ENCODE measurements around the gene CENPC.

CENPC gene

GRCh38 chr4:67542076-67542475 is 3.2 kb downstream of the CENPC start:
- H3K9me3 ChIP-seq (ENCODE audit: insufficient read depth, low read depth, low read length): no peaks in the 10 kb centered on the region
- no peak overlapping the region for H2BK12ac ChIP-seq (ENCODE audit: low read length)
- H3K18ac ChIP-seq (ENCODE audit: low read length): no peak overlapping the region
- peaks cover 8 to 11% of the 10 kb centered on the region in 2 experiments for H3K36me3 ChIP-seq (ENCODE audit: control insufficient read depth in 1 of 2, insufficient read depth in 2 of 2, low read length in 2 of 2)
- no peaks in the 10 kb centered on the region for H3K27me3 ChIP-seq (ENCODE audit: insufficient read depth, low read length)
- H3K79me1 ChIP-seq (ENCODE audit: low read length): peaks cover 5% of the 10 kb centered on the region
- H3K4ac ChIP-seq (ENCODE audit: low read depth, low read length): no peak overlapping the region
- no peak overlapping the region for H4K12ac ChIP-seq (ENCODE audit: low read depth, low read length)
- no peak overlapping the region for H3K23ac ChIP-seq (ENCODE audit: low read length)
- no CpG with 5 or more reads among the region's 1 CpG for WGBS (ENCODE audit: extremely low coverage, insufficient coverage, insufficient read length)
- no peak overlapping the region for H3K14ac ChIP-seq (ENCODE audit: low read length)
- no peaks in the 10 kb centered on the region for H3K4me1 ChIP-seq (ENCODE audit: control insufficient read depth in 1 of 2, insufficient read depth in 2 of 2, low read length in 2 of 2)
- no peak overlapping the region for H2AK5ac ChIP-seq (ENCODE audit: low read length)
- H3K9ac ChIP-seq (ENCODE audit: low read length): no peak overlapping the region
- no peak overlapping the region for H2AFZ ChIP-seq (ENCODE audit: insufficient read depth, low read length, poor library complexity)
- no peak overlapping the region for H3K27ac ChIP-seq (ENCODE audit: low read depth, low read length)
- DNase-seq: no peak
- H2BK5ac ChIP-seq (ENCODE audit: low read depth, low read length, poor library complexity): no peak overlapping the region
- no peak overlapping the region for H4K91ac ChIP-seq (ENCODE audit: low read depth, low read length)
- no peak overlapping the region for H2BK120ac ChIP-seq (ENCODE audit: insufficient read depth, low read length, poor library complexity)
- H3K79me2 ChIP-seq (ENCODE audit: control insufficient read depth, insufficient read depth, low read length, poor library complexity): peaks cover 6% of the 10 kb centered on the region
- H4K8ac ChIP-seq (ENCODE audit: low read depth, low read length): no peak overlapping the region
- H3K4me2 ChIP-seq (ENCODE audit: low read length): no peak overlapping the region
- H3K4me3 ChIP-seq (ENCODE audit: low read depth, low read length): no peak overlapping the region

GRCh38 chr4:67539830-67540229 is 5.5 kb downstream of the CENPC start:
- Histone ChIP-seq H3K79me2 (ENCODE audit: control insufficient read depth, insufficient read depth, low read length, poor library complexity) (peaks cover 2% of the 10 kb centered on the region), H4K91ac (ENCODE audit: low read depth, low read length) (no peak overlapping the region), H2BK5ac (ENCODE audit: low read depth, low read length, poor library complexity) (no peak overlapping the region), H2BK120ac (ENCODE audit: insufficient read depth, low read length, poor library complexity) (no peak overlapping the region), H3K23ac (ENCODE audit: low read length) (no peak overlapping the region), H3K27ac (ENCODE audit: low read depth, low read length) (no peak overlapping the region), H3K27me3 (ENCODE audit: insufficient read depth, low read length) (no peaks in the 10 kb centered on the region), H3K4me2 (ENCODE audit: low read length) (no peak overlapping the region), H3K18ac (ENCODE audit: low read length) (no peak overlapping the region), H4K12ac (ENCODE audit: low read depth, low read length) (no peak overlapping the region), H3K79me1 (ENCODE audit: low read length) (peaks cover 2% of the 10 kb centered on the region), H3K9ac (ENCODE audit: low read length) (no peak overlapping the region), H2AFZ (ENCODE audit: insufficient read depth, low read length, poor library complexity) (no peak overlapping the region), H3K9me3 (ENCODE audit: insufficient read depth, low read depth, low read length) (no peaks in the 10 kb centered on the region), H3K14ac (ENCODE audit: low read length) (no peak overlapping the region), H3K4ac (ENCODE audit: low read depth, low read length) (no peak overlapping the region), H4K8ac (ENCODE audit: low read depth, low read length) (no peak overlapping the region), H2BK12ac (ENCODE audit: low read length) (no peak overlapping the region), H3K4me1 (ENCODE audit: control insufficient read depth in 1 of 2, insufficient read depth in 2 of 2, low read length in 2 of 2) (no peaks in the 10 kb centered on the region), H3K36me3 (ENCODE audit: control insufficient read depth in 1 of 2, insufficient read depth in 2 of 2, low read length in 2 of 2) (peaks cover 8 to 12% of the 10 kb centered on the region in 2 experiments), H3K4me3 (ENCODE audit: low read depth, low read length) (no peak overlapping the region), H2AK5ac (ENCODE audit: low read length) (no peak overlapping the region)
- DNase-seq: no peak
- no CpG with 5 or more reads among the region's 1 CpG for WGBS (ENCODE audit: extremely low coverage, insufficient coverage, insufficient read length)

DNA sequence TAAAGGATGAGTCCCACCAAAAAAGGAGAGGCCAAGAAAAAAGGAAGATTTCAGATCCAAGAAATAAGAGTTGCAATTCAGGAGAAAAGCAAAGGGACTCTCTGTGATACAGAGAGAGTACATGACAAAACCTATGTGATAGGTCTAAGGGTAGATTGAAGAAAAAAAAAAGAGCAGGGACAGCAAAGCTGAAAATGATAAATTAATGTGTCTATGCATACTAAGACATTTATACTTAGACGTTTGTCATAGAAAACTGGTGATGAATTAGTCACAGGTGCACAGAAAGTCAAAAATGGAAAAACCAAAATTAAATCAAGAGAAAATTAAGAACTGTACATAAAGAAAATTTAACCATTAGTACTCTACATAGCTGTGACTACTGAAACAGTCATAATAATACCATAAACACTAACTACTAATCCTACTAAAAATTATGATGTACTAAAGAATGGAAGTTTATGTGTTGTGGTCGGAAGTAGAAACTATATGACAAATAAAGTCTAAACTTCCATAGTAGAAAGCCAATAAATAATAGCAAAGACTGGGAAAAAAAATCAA is 9.9 kb downstream of the CENPC start:
- Histone ChIP-seq H3K9me3 (ENCODE audit: insufficient read depth, low read depth, low read length) (no peaks in the 10 kb centered on the region), H4K12ac (ENCODE audit: low read depth, low read length) (no peak overlapping the region), H3K4me1 (ENCODE audit: control insufficient read depth in 1 of 2, insufficient read depth in 2 of 2, low read length in 2 of 2) (no peaks in the 10 kb centered on the region), H4K8ac (ENCODE audit: low read depth, low read length) (no peak overlapping the region), H4K91ac (ENCODE audit: low read depth, low read length) (no peak overlapping the region), H2AK5ac (ENCODE audit: low read length) (no peak overlapping the region), H3K4me3 (ENCODE audit: low read depth, low read length) (no peak overlapping the region), H3K4me2 (ENCODE audit: low read length) (no peak overlapping the region), H2BK5ac (ENCODE audit: low read depth, low read length, poor library complexity) (no peak overlapping the region), H3K23ac (ENCODE audit: low read length) (no peak overlapping the region), H3K9ac (ENCODE audit: low read length) (no peak overlapping the region), H3K27ac (ENCODE audit: low read depth, low read length) (no peak overlapping the region), H3K79me2 (ENCODE audit: control insufficient read depth, insufficient read depth, low read length, poor library complexity) (no peaks in the 10 kb centered on the region), H3K79me1 (ENCODE audit: low read length) (no peaks in the 10 kb centered on the region), H3K18ac (ENCODE audit: low read length) (no peak overlapping the region), H3K27me3 (ENCODE audit: insufficient read depth, low read length) (no peaks in the 10 kb centered on the region), H2BK120ac (ENCODE audit: insufficient read depth, low read length, poor library complexity) (no peak overlapping the region), H3K14ac (ENCODE audit: low read length) (no peak overlapping the region), H3K36me3 (ENCODE audit: control insufficient read depth in 1 of 2, insufficient read depth in 2 of 2, low read length in 2 of 2) (peaks cover 8 to 21% of the 10 kb centered on the region in 2 experiments), H2AFZ (ENCODE audit: insufficient read depth, low read length, poor library complexity) (no peak overlapping the region), H3K4ac (ENCODE audit: low read depth, low read length) (no peak overlapping the region), H2BK12ac (ENCODE audit: low read length) (no peak overlapping the region)
- no CpG with 5 or more reads among the region's 2 CpGs for WGBS (ENCODE audit: extremely low coverage, insufficient coverage, insufficient read length)
- no peak for DNase-seq

DNA sequence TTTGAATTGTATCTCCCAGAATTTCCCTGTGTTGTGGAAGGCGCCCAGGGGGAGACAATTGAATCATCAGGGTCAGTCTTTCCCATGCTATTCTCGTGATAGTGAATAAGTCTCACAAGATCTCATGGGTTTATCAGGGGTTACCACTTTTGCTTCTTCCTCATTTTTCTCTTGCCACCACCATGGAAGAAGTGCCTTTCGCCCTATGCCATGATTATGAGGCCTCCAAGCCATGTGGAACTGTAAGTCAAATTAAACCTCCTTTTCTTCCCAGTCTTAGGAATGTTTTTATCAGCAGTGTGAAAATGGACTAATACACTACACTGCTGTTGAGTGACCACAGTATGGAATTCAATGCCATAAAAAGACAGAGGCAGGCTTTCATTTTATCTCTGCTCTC is 12.2 kb downstream of the CENPC start:
- H4K91ac ChIP-seq (ENCODE audit: low read depth, low read length): no peak overlapping the region
- peaks cover 7 to 16% of the 10 kb centered on the region in 2 experiments for H3K36me3 ChIP-seq (ENCODE audit: control insufficient read depth in 1 of 2, insufficient read depth in 2 of 2, low read length in 2 of 2)
- WGBS (ENCODE audit: extremely low coverage, insufficient coverage, insufficient read length): no CpG with 5 or more reads among the region's 3 CpGs
- no peak overlapping the region for H2BK12ac ChIP-seq (ENCODE audit: low read length)
- H3K79me2 ChIP-seq (ENCODE audit: control insufficient read depth, insufficient read depth, low read length, poor library complexity): no peaks in the 10 kb centered on the region
- H3K27ac ChIP-seq (ENCODE audit: low read depth, low read length): no peak overlapping the region
- H4K8ac ChIP-seq (ENCODE audit: low read depth, low read length): no peak overlapping the region
- no peak overlapping the region for H2AK5ac ChIP-seq (ENCODE audit: low read length)
- H4K12ac ChIP-seq (ENCODE audit: low read depth, low read length): no peak overlapping the region
- no peak overlapping the region for H3K4me3 ChIP-seq (ENCODE audit: low read depth, low read length)
- DNase-seq: no peak
- no peaks in the 10 kb centered on the region for H3K79me1 ChIP-seq (ENCODE audit: low read length)
- no peaks in the 10 kb centered on the region for H3K9me3 ChIP-seq (ENCODE audit: insufficient read depth, low read depth, low read length)
- H3K4me2 ChIP-seq (ENCODE audit: low read length): no peak overlapping the region
- no peak overlapping the region for H2BK120ac ChIP-seq (ENCODE audit: insufficient read depth, low read length, poor library complexity)
- no peak overlapping the region for H3K18ac ChIP-seq (ENCODE audit: low read length)
- H3K23ac ChIP-seq (ENCODE audit: low read length): no peak overlapping the region
- H2AFZ ChIP-seq (ENCODE audit: insufficient read depth, low read length, poor library complexity): no peak overlapping the region
- no peaks in the 10 kb centered on the region for H3K4me1 ChIP-seq (ENCODE audit: control insufficient read depth in 1 of 2, insufficient read depth in 2 of 2, low read length in 2 of 2)
- no peak overlapping the region for H3K4ac ChIP-seq (ENCODE audit: low read depth, low read length)
- H3K14ac ChIP-seq (ENCODE audit: low read length): no peak overlapping the region
- no peak overlapping the region for H3K9ac ChIP-seq (ENCODE audit: low read length)
- no peak overlapping the region for H2BK5ac ChIP-seq (ENCODE audit: low read depth, low read length, poor library complexity)
- H3K27me3 ChIP-seq (ENCODE audit: insufficient read depth, low read length): no peaks in the 10 kb centered on the region
